GM12873 (cell line): ENCODE results near the gene KCNQ1.

Experiments
- CTCF ChIP-seq: IDR thresholded peaks from 2 replicates; pipeline ENCODE4 v1.5.1; 2012; ENCODE audit warnings: low read depth, mild to moderate bottlenecking, moderate library complexity, low read length, control low read depth; ENCODE audit not compliant: insufficient read depth; ENCODE audit errors: missing control alignments

KCNQ1 gene

GRCh38 chr11:2630679-2631078, 185.9 kb downstream of the KCNQ1 start:
- no peak for TF ChIP-seq CTCF

- no peak for TF ChIP-seq CTCF
These were observed 186.4 kb downstream of the KCNQ1 start for GRCh38 chr11:2631161-2631560.

- no peak for TF ChIP-seq CTCF
These were observed 196.8 kb downstream of the KCNQ1 start for GRCh38 chr11:2641623-2642022.

GRCh38 chr11:2643746-2644145, 198.9 kb downstream of the KCNQ1 start:
- TF ChIP-seq CTCF = no peak

GRCh38 chr11:2644844-2645778, 200.3 kb downstream of the KCNQ1 start:
- TF ChIP-seq CTCF = no peak

GRCh38 chr11:2645779-2646118, 200.9 kb downstream of the KCNQ1 start:
- TF ChIP-seq CTCF = no peak

GRCh38 chr11:2647167-2647566, 202.4 kb downstream of the KCNQ1 start:
- no peak for TF ChIP-seq CTCF
